ENCODE results near the gene ZNF497.

The ZNF497 gene

GRCh38 chr19:58355908-58356765, 6.4 kb downstream of the ZNF497 start:
- POLR2A ChIA-PET (ENCODE audit: low non-redundant PET): interaction anchor here (0.6 kb wide), 1 partner anchor 164 kb away, joined by 3 read pairs; no protein-coding TSS in a partner anchor
- no peak for DNase-seq (ENCODE audit: low spot score)
- H3K27ac ChIP-seq: no peak overlapping the region
- CTCF ChIA-PET: no interaction called here
- no peak for TF ChIP-seq CTCF (conservative IDR thresholded peaks at IDR 0.05; ENCODE audit: low read depth)

GRCh38 chr19:58355215-58355796, 7.2 kb downstream of the ZNF497 start:
- DNase-seq (ENCODE audit: low spot score): no peak
- ChIA-PET CTCF (no interaction called here), POLR2A (ENCODE audit: low non-redundant PET) (interaction anchor here (0.6 kb wide), 1 partner anchor 165 kb away, joined by 3 read pairs; no protein-coding TSS in a partner anchor)
- TF ChIP-seq CTCF (conservative IDR thresholded peaks at IDR 0.05; ENCODE audit: low read depth): no peak
- no peak overlapping the region for H3K27ac ChIP-seq

- CTCF ChIA-PET: no interaction called here
- no peak overlapping the region; the same call in 1 of the 2 replicates for H3K27ac ChIP-seq
- TF ChIP-seq CTCF (conservative IDR thresholded peaks at IDR 0.05; ENCODE audit: low read depth): no peak
- POLR2A ChIA-PET (ENCODE audit: low non-redundant PET): no interaction called here
- no peak for DNase-seq (ENCODE audit: low spot score)
These were observed 8.0 kb downstream of the ZNF497 start for GRCh38 chr19:58354478-58355030.

GRCh38 chr19:58353717-58354477, 8.7 kb downstream of the ZNF497 start:
- CTCF ChIA-PET: interaction anchor here (0.6 kb wide), 1 partner anchor 345 kb away, joined by 3 read pairs; no protein-coding TSS in a partner anchor
- TF ChIP-seq CTCF (conservative IDR thresholded peaks at IDR 0.05; ENCODE audit: low read depth): no peak
- POLR2A ChIA-PET (ENCODE audit: low non-redundant PET): no interaction called here
- DNase-seq (ENCODE audit: low spot score): no peak
- H3K27ac ChIP-seq: no peak overlapping the region

- H3K27ac ChIP-seq: no peak within 1 kb of the TSS
- DNase-seq (ENCODE audit: low spot score): no peak
- CTCF ChIA-PET: no interaction called here
- POLR2A ChIA-PET (ENCODE audit: low non-redundant PET): interaction anchor here (0.6 kb wide), 1 partner anchor 10 kb away, joined by 4 read pairs; no protein-coding TSS in a partner anchor
- TF ChIP-seq CTCF (conservative IDR thresholded peaks at IDR 0.05; ENCODE audit: low read depth): no peak
These were observed 9.5 kb downstream of the ZNF497 start, which contains the start of gene A1BG for GRCh38 chr19:58352760-58353671. TSS of gene A1BG (minus strand) at chr19:58353492. CDS start at chr19:58353437, 55 bp downstream.
